PC-3 (cell line): Measurements from ENCODE around the gene PRKAR2A.

Experiments
- CTCF ChIP-seq: fragments of 300-600 bp; sonication (generic); conservative IDR thresholded peaks from 2 replicates; pipeline ENCODE4 v1.5.1; 2017; ENCODE audit warnings: antibody characterized with exemption, low read depth, mild to moderate bottlenecking, low read length
- EZH2 ChIP-seq: fragments of 300-600 bp; sonication (generic); IDR thresholded peaks from one replicate; pipeline ENCODE4 v1.6.1; 2017; ENCODE audit warnings: antibody characterized with exemption, mild to moderate bottlenecking, low read length; ENCODE audit not compliant: unreplicated experiment
- EZH2phosphoT487 ChIP-seq: fragments of 300-600 bp; sonication (generic); IDR thresholded peaks from 2 replicates; pipeline ENCODE4 v1.6.1; 2018; ENCODE audit warnings: mild to moderate bottlenecking, antibody characterized with exemption, low read length, borderline replicate concordance

- TF ChIP-seq CTCF (no peak), EZH2 (no peak), EZH2phosphoT487 (no peak)
These were observed 70.8 kb downstream of the PRKAR2A start for GRCh38 chr3:48776854-48777253.
